ENCODE data around the gene NEDD4L. TPM values are rescaled to one million over a fixed set of nuclear protein-coding genes. Genes with fewer than 3 reads are reported as not detected.

The NEDD4L gene
- total and polyA plus RNA-seq, 10 of the 15 experiments (the other 5 are each of a cell fraction or from before 2014, with no cell fraction given): 7.4 to 24.0 (median 17.7) TPM

DNA sequence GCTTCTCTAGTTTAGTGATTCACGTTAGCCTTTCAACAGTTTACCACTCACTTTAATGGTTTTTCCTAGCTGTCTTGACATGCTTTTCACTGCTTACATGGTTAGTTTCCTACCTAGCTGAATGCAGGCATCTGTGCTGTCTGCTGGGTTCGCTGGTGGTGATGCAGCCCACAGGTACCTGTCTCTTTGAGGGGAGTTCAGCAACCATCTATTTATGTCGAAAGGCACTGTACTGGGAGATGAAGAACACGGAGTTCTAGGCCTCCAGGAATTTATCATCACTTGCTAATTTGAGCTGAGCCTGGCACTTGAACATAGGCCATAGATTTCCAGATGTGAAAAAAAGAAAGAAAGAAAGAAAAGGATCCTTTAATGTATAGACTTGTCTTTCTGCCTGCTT lies 148.5 kb downstream of the NEDD4L start:
- Histone ChIP-seq H3K27me3 (replicated peaks in 1 of 2; ENCODE audit: control insufficient read depth in 2 of 2, insufficient read depth in 2 of 2, low read length in 1 of 2) (no peaks in the 10 kb centered on the region), H3K4me2 (ENCODE audit: control insufficient read depth, insufficient read depth) (no peak overlapping the region), H3K79me2 (ENCODE audit: control insufficient read depth, insufficient read depth, low read length) (no peaks in the 10 kb centered on the region), H3K27ac (ENCODE audit: control insufficient read depth, insufficient read depth) (no peak overlapping the region), H3K4me1 (ENCODE audit: control insufficient read depth, insufficient read depth, low read length) (no peaks in the 10 kb centered on the region), H3K4me3 (no peak overlapping the region), H3K9me3 (replicated peaks; ENCODE audit: control insufficient read depth, insufficient read depth, low read length) (no peaks in the 10 kb centered on the region), H3K9ac (ENCODE audit: control insufficient read depth, insufficient read depth, low read length) (no peak overlapping the region), H2AFZ (ENCODE audit: control insufficient read depth, low read depth, low read length) (no peak overlapping the region), H4K20me1 (ENCODE audit: control insufficient read depth, insufficient read depth) (no peaks in the 10 kb centered on the region), H3K36me3 (ENCODE audit: control insufficient read depth in 2 of 2, insufficient read depth in 2 of 2, low read length in 1 of 2) (no peaks in the 10 kb centered on the region)
- 48% methylated on average over 4 of the region's 4 CpGs for WGBS (ENCODE audit: insufficient coverage, insufficient replicate concordance, low lambda C conversion rate, missing lambda C conversion rate)
- ChIA-PET POLR2A (interaction anchor here (1.1 to 1.8 kb wide), 2 partner anchors 37 to 40 kb away, joined by 3 to 4 read pairs; no protein-coding TSS in a partner anchor), SMC1A (ENCODE audit: uncharacterized antibody, unreplicated experiment) (interaction anchor here (0.7 to 8.2 kb wide), 12 partner anchors 9 to 202 kb away, joined by 3 to 114 read pairs (median 4); no protein-coding TSS in a partner anchor), CTCF (interaction anchor here (0.9 to 8.2 kb wide), 11 partner anchors 11 to 134 kb away, joined by 3 to 70 read pairs (median 4); no protein-coding TSS in a partner anchor), RAD21 (ENCODE audit: unreplicated experiment) (interaction anchor here (1.2 to 8.1 kb wide), 5 partner anchors 8 to 129 kb away, joined by 3 to 70 read pairs (median 5); no protein-coding TSS in a partner anchor)
- TF ChIP-seq, protein P1, sequence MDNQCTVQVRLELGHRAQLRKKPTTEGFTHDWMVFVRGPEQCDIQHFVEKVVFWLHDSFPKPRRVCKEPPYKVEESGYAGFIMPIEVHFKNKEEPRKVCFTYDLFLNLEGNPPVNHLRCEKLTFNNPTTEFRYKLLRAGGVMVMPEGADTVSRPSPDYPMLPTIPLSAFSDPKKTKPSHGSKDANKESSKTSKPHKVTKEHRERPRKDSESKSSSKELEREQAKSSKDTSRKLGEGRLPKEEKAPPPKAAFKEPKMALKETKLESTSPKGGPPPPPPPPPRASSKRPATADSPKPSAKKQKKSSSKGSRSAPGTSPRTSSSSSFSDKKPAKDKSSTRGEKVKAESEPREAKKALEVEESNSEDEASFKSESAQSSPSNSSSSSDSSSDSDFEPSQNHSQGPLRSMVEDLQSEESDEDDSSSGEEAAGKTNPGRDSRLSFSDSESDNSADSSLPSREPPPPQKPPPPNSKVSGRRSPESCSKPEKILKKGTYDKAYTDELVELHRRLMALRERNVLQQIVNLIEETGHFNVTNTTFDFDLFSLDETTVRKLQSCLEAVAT (IDR thresholded peaks at IDR 0.05): no peak
- TF ChIP-seq YBX1 (IDR thresholded peaks at IDR 0.05) (no peak), LARP7 (IDR thresholded peaks at IDR 0.05) (no peak), SRF (IDR thresholded peaks at IDR 0.05; ENCODE audit: low read depth in 2 of 2, low read length in 2 of 2) (no peak), MEF2A (IDR thresholded peaks at IDR 0.05; ENCODE audit: insufficient read depth, low read depth, low read length) (no peak), NRF1 (conservative IDR thresholded peaks at IDR 0.05; ENCODE audit: low read depth, low read length) (no peak), ZNF217 (IDR thresholded peaks at IDR 0.05) (no peak), MTA3 (IDR thresholded peaks at IDR 0.05; ENCODE audit: borderline replicate concordance, low read length) (no peak), ZNF24 (IDR thresholded peaks at IDR 0.05) (no peak), HCFC1 (IDR thresholded peaks at IDR 0.05; ENCODE audit: low read length) (no peak)
- TF ChIP-seq, protein P2, sequence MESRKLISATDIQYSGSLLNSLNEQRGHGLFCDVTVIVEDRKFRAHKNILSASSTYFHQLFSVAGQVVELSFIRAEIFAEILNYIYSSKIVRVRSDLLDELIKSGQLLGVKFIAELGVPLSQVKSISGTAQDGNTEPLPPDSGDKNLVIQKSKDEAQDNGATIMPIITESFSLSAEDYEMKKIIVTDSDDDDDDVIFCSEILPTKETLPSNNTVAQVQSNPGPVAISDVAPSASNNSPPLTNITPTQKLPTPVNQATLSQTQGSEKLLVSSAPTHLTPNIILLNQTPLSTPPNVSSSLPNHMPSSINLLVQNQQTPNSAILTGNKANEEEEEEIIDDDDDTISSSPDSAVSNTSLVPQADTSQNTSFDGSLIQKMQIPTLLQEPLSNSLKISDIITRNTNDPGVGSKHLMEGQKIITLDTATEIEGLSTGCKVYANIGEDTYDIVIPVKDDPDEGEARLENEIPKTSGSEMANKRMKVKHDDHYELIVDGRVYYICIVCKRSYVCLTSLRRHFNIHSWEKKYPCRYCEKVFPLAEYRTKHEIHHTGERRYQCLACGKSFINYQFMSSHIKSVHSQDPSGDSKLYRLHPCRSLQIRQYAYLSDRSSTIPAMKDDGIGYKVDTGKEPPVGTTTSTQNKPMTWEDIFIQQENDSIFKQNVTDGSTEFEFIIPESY (IDR thresholded peaks at IDR 0.05): no peak
- TF ChIP-seq, protein P3, sequence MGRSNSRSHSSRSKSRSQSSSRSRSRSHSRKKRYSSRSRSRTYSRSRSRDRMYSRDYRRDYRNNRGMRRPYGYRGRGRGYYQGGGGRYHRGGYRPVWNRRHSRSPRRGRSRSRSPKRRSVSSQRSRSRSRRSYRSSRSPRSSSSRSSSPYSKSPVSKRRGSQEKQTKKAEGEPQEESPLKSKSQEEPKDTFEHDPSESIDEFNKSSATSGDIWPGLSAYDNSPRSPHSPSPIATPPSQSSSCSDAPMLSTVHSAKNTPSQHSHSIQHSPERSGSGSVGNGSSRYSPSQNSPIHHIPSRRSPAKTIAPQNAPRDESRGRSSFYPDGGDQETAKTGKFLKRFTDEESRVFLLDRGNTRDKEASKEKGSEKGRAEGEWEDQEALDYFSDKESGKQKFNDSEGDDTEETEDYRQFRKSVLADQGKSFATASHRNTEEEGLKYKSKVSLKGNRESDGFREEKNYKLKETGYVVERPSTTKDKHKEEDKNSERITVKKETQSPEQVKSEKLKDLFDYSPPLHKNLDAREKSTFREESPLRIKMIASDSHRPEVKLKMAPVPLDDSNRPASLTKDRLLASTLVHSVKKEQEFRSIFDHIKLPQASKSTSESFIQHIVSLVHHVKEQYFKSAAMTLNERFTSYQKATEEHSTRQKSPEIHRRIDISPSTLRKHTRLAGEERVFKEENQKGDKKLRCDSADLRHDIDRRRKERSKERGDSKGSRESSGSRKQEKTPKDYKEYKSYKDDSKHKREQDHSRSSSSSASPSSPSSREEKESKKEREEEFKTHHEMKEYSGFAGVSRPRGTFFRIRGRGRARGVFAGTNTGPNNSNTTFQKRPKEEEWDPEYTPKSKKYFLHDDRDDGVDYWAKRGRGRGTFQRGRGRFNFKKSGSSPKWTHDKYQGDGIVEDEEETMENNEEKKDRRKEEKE (IDR thresholded peaks at IDR 0.05): no peak
- TF ChIP-seq, protein P4, sequence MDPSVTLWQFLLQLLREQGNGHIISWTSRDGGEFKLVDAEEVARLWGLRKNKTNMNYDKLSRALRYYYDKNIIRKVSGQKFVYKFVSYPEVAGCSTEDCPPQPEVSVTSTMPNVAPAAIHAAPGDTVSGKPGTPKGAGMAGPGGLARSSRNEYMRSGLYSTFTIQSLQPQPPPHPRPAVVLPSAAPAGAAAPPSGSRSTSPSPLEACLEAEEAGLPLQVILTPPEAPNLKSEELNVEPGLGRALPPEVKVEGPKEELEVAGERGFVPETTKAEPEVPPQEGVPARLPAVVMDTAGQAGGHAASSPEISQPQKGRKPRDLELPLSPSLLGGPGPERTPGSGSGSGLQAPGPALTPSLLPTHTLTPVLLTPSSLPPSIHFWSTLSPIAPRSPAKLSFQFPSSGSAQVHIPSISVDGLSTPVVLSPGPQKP (IDR thresholded peaks at IDR 0.05; ENCODE audit: low read depth, low read length): no peak
- TF ChIP-seq, protein P5, sequence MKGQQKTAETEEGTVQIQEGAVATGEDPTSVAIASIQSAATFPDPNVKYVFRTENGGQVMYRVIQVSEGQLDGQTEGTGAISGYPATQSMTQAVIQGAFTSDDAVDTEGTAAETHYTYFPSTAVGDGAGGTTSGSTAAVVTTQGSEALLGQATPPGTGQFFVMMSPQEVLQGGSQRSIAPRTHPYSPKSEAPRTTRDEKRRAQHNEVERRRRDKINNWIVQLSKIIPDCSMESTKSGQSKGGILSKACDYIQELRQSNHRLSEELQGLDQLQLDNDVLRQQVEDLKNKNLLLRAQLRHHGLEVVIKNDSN (IDR thresholded peaks at IDR 0.05; ENCODE audit: borderline replicate concordance, extremely low read length, insufficient read depth, low read depth, low read length): no peak
- FAIRE-seq (no peak), DNase-seq (ENCODE audit: low read depth, low spot score) (no peak), ATAC-seq (no peak)
- in situ Hi-C loops (cut with MboI) (no loop called here), intact Hi-C loops (cut with micrococcal nuclease; ENCODE audit: unreplicated experiment) (loop anchor here (10.0 kb wide), 1 partner anchor 302 kb away; no protein-coding TSS in a partner anchor)
- BruUV-seq (replicated peaks): no TSS peak
